Upper lobe of right lung (tissue), 1 donor: ENCODE measurements around the gene OGA. TPM values are rescaled to one million over a fixed set of nuclear protein-coding genes. Genes with fewer than 3 reads are reported as not detected.

Experiments used
- ATAC-seq: fragments of 200-7000 bp; cut with Tn5 transposase; one replicate; pipeline ENCODE4 v1.9.1; 2020; ENCODE audit warnings: mild to moderate bottlenecking, moderate library complexity
- DNase-seq: peaks from one replicate; pipeline ENCODE4 v3.0.0-alpha.2; 2020
- H3K27ac ChIP-seq: fragments of 200-600 bp; one replicate; pipeline ENCODE4 v1.8.0; 2022
- H3K27me3 ChIP-seq: fragments of 200-600 bp; one replicate; pipeline ENCODE4 v1.8.0; 2022; ENCODE audit warnings: mild to moderate bottlenecking
- H3K36me3 ChIP-seq: fragments of 200-600 bp; one replicate; pipeline ENCODE4 v1.8.0; 2022
- H3K4me1 ChIP-seq: fragments of 200-600 bp; one replicate; pipeline ENCODE4 v1.8.0; 2022
- H3K4me3 ChIP-seq: fragments of 200-600 bp; one replicate; pipeline ENCODE4 v1.8.0; 2022; ENCODE audit warnings: mild to moderate bottlenecking
- H3K9me3 ChIP-seq: fragments of 200-600 bp; one replicate; pipeline ENCODE4 v1.8.0; 2022
- CTCF ChIP-seq: fragments of 200-600 bp; IDR thresholded peaks from one replicate; pipeline ENCODE4 v1.8.0; 2022; ENCODE audit warnings: antibody characterized with exemption
- intact Hi-C: fragments of 100-400 bp; cut with DNase I; formaldehyde crosslinking; loops from one replicate; pipeline ENCODE4 v1.11.0; 2022
- long read RNA-seq: library from polyadenylated mRNA; unstranded; transcript quantifications from one replicate; pipeline ENCODE4 v2.0.0, GENCODE V29; 2021
- total RNA-seq: library from RNA; stranded (reverse); fragmentation: NEBNext Ultra II Directional; extraction: Animal tissue kit (Norgen Biotek cat#: 25700); gene quantifications from one replicate; pipeline ENCODE4 v1.2.1, GENCODE V29; 2021
- donor health status: DM: no; HTN: yes; CAD: no; lungs with severe emphysema.

The OGA gene
- total RNA-seq: 91.6 TPM
- long read RNA-seq, full-length matches to known transcripts: 24 of 51 reads
- long read RNA-seq, partial matches to known transcripts: 11 of 51 reads
- long read RNA-seq, other reads (novel, unspliced or antisense): 16 of 51 reads

GRCh38 chr10:101818119-101818871, at the start of gene OGA:
Gene OGA (minus strand): TSS chr10:101818444. CDS start chr10:101818022, 422 bp downstream.
- DNase-seq (peak; percentile 99), ATAC-seq (peak; percentile 96)
- TF ChIP-seq CTCF: no peak
- H3K27ac ChIP-seq: peak within 1 kb of the TSS; percentile 97
- H3K36me3 ChIP-seq: peaks cover 2% of the 10 kb centered on the region
- no peaks in the 10 kb centered on the region for H3K9me3 ChIP-seq
- peaks cover 28% of the 10 kb centered on the region for H3K4me1 ChIP-seq
- H3K4me3 ChIP-seq: peak within 1 kb of the TSS; percentile 100
- intact Hi-C loops: no loop called here
- no peaks in the 10 kb centered on the region for H3K27me3 ChIP-seq

GRCh38 chr10:101867931-101868330, 49.7 kb upstream of the OGA start:
- Histone ChIP-seq H3K27ac (no peak overlapping the region), H3K27me3 (no peaks in the 10 kb centered on the region), H3K4me1 (no peaks in the 10 kb centered on the region), H3K36me3 (no peaks in the 10 kb centered on the region), H3K4me3 (no peak overlapping the region), H3K9me3 (no peaks in the 10 kb centered on the region)
- no peak for ATAC-seq
- no peak for DNase-seq
- TF ChIP-seq CTCF: no peak
- intact Hi-C loops: no loop called here

GRCh38 chr10:101859530-101859929, 41.3 kb upstream of the OGA start:
- Histone ChIP-seq H3K36me3 (no peaks in the 10 kb centered on the region), H3K9me3 (peaks cover 6% of the 10 kb centered on the region), H3K4me3 (no peak overlapping the region), H3K4me1 (peaks cover 9% of the 10 kb centered on the region), H3K27ac (no peak overlapping the region), H3K27me3 (no peaks in the 10 kb centered on the region)
- intact Hi-C loops: no loop called here
- ATAC-seq: no peak
- TF ChIP-seq CTCF: no peak
- DNase-seq: no peak

GRCh38 chr10:101858723-101859500, 40.7 kb upstream of the OGA start:
- no peak for DNase-seq
- H3K27ac ChIP-seq: no peak overlapping the region
- no peak overlapping the region for H3K4me3 ChIP-seq
- TF ChIP-seq CTCF: no peak
- ATAC-seq: peak; percentile 53
- intact Hi-C loops: no loop called here
- peaks cover 6% of the 10 kb centered on the region for H3K9me3 ChIP-seq
- peaks cover 9% of the 10 kb centered on the region for H3K4me1 ChIP-seq
- H3K27me3 ChIP-seq: no peaks in the 10 kb centered on the region
- H3K36me3 ChIP-seq: no peaks in the 10 kb centered on the region

DNA sequence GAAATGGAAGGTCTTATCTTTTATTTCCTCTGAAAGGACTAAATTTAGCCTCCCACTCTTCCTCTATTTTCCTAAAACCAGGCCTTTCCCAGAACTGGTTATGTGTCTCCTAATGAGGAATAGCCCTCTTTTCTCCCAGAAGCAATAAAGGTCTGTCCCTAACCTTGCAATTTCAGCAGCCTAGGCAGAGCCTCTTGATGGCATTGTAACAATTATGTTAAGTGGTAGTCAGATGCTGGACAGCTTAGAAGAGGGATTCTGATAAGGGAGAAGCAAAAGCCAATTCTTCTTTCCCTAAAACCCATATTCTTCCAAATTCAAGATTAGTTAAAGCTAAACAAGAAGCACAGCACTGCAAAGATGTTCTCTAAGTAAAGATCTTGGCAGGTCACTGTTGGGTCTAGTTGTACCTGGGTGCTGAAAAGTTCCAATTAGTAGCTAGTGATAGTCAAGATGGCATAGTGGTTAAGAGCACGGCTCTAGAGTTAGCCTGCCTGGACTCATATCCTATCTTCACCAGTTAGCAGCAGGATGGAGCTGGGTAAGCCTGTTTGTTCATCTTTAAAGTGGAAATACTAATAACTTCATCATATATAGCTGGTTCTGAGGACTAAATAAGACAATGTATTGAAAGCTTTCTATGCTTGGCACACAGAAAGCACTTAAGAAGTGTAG, 39.7 kb upstream of the OGA start:
- Histone ChIP-seq H3K36me3 (no peaks in the 10 kb centered on the region), H3K27me3 (no peaks in the 10 kb centered on the region), H3K4me3 (no peak overlapping the region), H3K4me1 (peaks cover 9% of the 10 kb centered on the region), H3K9me3 (peaks cover 6% of the 10 kb centered on the region), H3K27ac (no peak overlapping the region)
- ATAC-seq (no peak), DNase-seq (no peak)
- TF ChIP-seq CTCF: no peak
- intact Hi-C loops: no loop called here
